GOT3 (cell line): ENCODE data around the gene ZNF438.
"Not testable (repeated sequence)": the region's sequence is repeated elsewhere in the genome, so short reads cannot be mapped to it uniquely, and the experiment has no call there.

Experiments used
- DNase-seq: peaks from one replicate; lab custom pipeline; 2025; ENCODE audit warnings: mixed read lengths; lab: John Stamatoyannopoulos, UW

ZNF438 gene

GRCh38 chr10:31051703-31052102 is 20.0 kb upstream of the ZNF438 start:
- DNase-seq = no peak

- no peak for DNase-seq
Observed at GRCh38 chr10:31042670-31043069, 11.0 kb upstream of the ZNF438 start.

- no peak for DNase-seq
Observed at GRCh38 chr10:31041011-31041410, 9.3 kb upstream of the ZNF438 start.

GRCh38 chr10:31039006-31039405 is 7.3 kb upstream of the ZNF438 start:
- not testable (repeated sequence) for DNase-seq

- no peak for DNase-seq
Observed at GRCh38 chr10:31037749-31038148, 6.1 kb upstream of the ZNF438 start.

GRCh38 chr10:31036209-31036608 is 4.5 kb upstream of the ZNF438 start:
- no peak for DNase-seq

- DNase-seq = no peak
Observed at GRCh38 chr10:31035266-31035798, 3.7 kb upstream of the ZNF438 start.

- DNase-seq = no peak
Observed at GRCh38 chr10:31034098-31034909, 2.6 kb upstream of the ZNF438 start.

- DNase-seq = no peak
Observed at GRCh38 chr10:31033147-31033546, 1.5 kb upstream of the ZNF438 start.

- peak; percentile 88 for DNase-seq
Observed at GRCh38 chr10:31032258-31033132, 830 bp upstream of the ZNF438 start.

GRCh38 chr10:31031205-31031557 is 484 bp downstream of the ZNF438 start:
- DNase-seq = no peak

- DNase-seq = no peak
Observed at GRCh38 chr10:31030800-31031199, 865 bp downstream of the ZNF438 start.

- DNase-seq = no peak
Observed at GRCh38 chr10:31030260-31030659, 1.4 kb downstream of the ZNF438 start.

GRCh38 chr10:31028081-31028480 is 3.6 kb downstream of the ZNF438 start:
- DNase-seq = no peak

GRCh38 chr10:31026279-31026678 is 5.4 kb downstream of the ZNF438 start:
- DNase-seq = not testable (repeated sequence)

GRCh38 chr10:31025142-31025541 is 6.5 kb downstream of the ZNF438 start:
- DNase-seq = no peak

GRCh38 chr10:31023558-31023957 is 8.1 kb downstream of the ZNF438 start:
- no peak for DNase-seq

- no peak for DNase-seq
Observed at GRCh38 chr10:31020209-31020608, 11.5 kb downstream of the ZNF438 start.

- DNase-seq = no peak
Observed at GRCh38 chr10:31018962-31019361, 12.7 kb downstream of the ZNF438 start.

GRCh38 chr10:31018356-31018750 is 13.3 kb downstream of the ZNF438 start:
- no peak for DNase-seq

GRCh38 chr10:31017534-31018355 is 13.9 kb downstream of the ZNF438 start:
- no peak for DNase-seq
